Activated naive CD4-positive, alpha-beta T cell treated with anti-CD3 and anti-CD28 coated beads, Interleukin-2, amount 10 ng/mL, durations not matched to agents 7 days and 5 days (primary cell): ENCODE results near the gene GLYATL1B.
"Not testable (repeated sequence)": the region's sequence is repeated elsewhere in the genome, so short reads cannot be mapped to it uniquely, and the experiment has no call there.

ENCODE experiments used
- CTCF ChIA-PET: fragments of 350-600 bp; sonication (Branson Sonifier 250); formaldehyde crosslinking; loops from one replicate; lab custom pipeline; 2021; ENCODE audit warnings: antibody characterized with exemption; lab: Charles Lee
- DNase-seq: peaks from one replicate; pipeline ENCODE4 v3.0.0-alpha.2; 2020
- H3K27ac Mint-ChIP-seq: one replicate; pipeline ENCODE4 v1.8.0; 2021; ENCODE audit warnings: mild to moderate bottlenecking, moderate library complexity, mixed read lengths
- H3K27me3 Mint-ChIP-seq: one replicate; pipeline ENCODE4 v1.8.0; 2021; ENCODE audit warnings: mild to moderate bottlenecking, mixed read lengths
- H3K36me3 Mint-ChIP-seq: one replicate; pipeline ENCODE4 v1.8.0; 2021; ENCODE audit warnings: mixed read lengths
- H3K4me1 Mint-ChIP-seq: one replicate; pipeline ENCODE4 v1.8.0; 2021; ENCODE audit warnings: mixed read lengths
- H3K4me3 Mint-ChIP-seq: one replicate; pipeline ENCODE4 v1.8.0; 2021; ENCODE audit warnings: mild to moderate bottlenecking, moderate library complexity, mixed read lengths
- H3K9me3 Mint-ChIP-seq: one replicate; pipeline ENCODE4 v1.8.0; 2021; ENCODE audit warnings: mixed read lengths

Gene GLYATL1B

GRCh38 chr11:59112494-59112893 is 26.4 kb downstream of the GLYATL1B start:
- Mint-ChIP-seq H3K27ac (no peak overlapping the region), H3K4me1 (peaks cover 49% of the 10 kb centered on the region), H3K4me3 (no peak overlapping the region), H3K9me3 (peaks cover 13% of the 10 kb centered on the region), H3K36me3 (peaks cover 85% of the 10 kb centered on the region), H3K27me3 (no peaks in the 10 kb centered on the region)
- CTCF ChIA-PET, result no interaction called here
- DNase-seq, result no peak

- peaks cover 29% of the 10 kb centered on the region for H3K9me3 Mint-ChIP-seq
- no peak overlapping the region for H3K27ac Mint-ChIP-seq
- H3K36me3 Mint-ChIP-seq, result peaks cover 92% of the 10 kb centered on the region
- H3K27me3 Mint-ChIP-seq, result no peaks in the 10 kb centered on the region
- peaks cover 31% of the 10 kb centered on the region for H3K4me1 Mint-ChIP-seq
- DNase-seq, result no peak
- no peak overlapping the region for H3K4me3 Mint-ChIP-seq
- CTCF ChIA-PET, result interaction anchor here (1.3 kb wide), 1 partner anchor 21 kb away, joined by 5 read pairs; no protein-coding TSS in a partner anchor
These were observed 28.2 kb downstream of the GLYATL1B start for GRCh38 chr11:59114344-59114743.

- CTCF ChIA-PET, result no interaction called here
- Mint-ChIP-seq H3K4me3 (no peak overlapping the region), H3K9me3 (peaks cover 29% of the 10 kb centered on the region), H3K4me1 (peaks cover 20% of the 10 kb centered on the region), H3K27ac (no peak overlapping the region), H3K36me3 (peaks cover 90% of the 10 kb centered on the region), H3K27me3 (no peaks in the 10 kb centered on the region)
- no peak for DNase-seq
These were observed 29.4 kb downstream of the GLYATL1B start for GRCh38 chr11:59115553-59115952.

GRCh38 chr11:59117774-59118173 is 31.7 kb downstream of the GLYATL1B start:
- DNase-seq, result no peak
- CTCF ChIA-PET, result no interaction called here
- no peaks in the 10 kb centered on the region for H3K27me3 Mint-ChIP-seq
- H3K9me3 Mint-ChIP-seq, result peaks cover 29% of the 10 kb centered on the region
- peaks cover 5% of the 10 kb centered on the region for H3K4me1 Mint-ChIP-seq
- H3K27ac Mint-ChIP-seq, result no peak overlapping the region
- H3K36me3 Mint-ChIP-seq, result peaks cover 86% of the 10 kb centered on the region
- no peak overlapping the region for H3K4me3 Mint-ChIP-seq

GRCh38 chr11:59119826-59120225 is 33.7 kb downstream of the GLYATL1B start:
- H3K4me1 Mint-ChIP-seq, result no peaks in the 10 kb centered on the region
- peaks cover 82% of the 10 kb centered on the region for H3K36me3 Mint-ChIP-seq
- CTCF ChIA-PET, result interaction anchor here (1.7 kb wide), 1 partner anchor 13 kb away, joined by 3 read pairs; no protein-coding TSS in a partner anchor
- H3K27ac Mint-ChIP-seq, result no peak overlapping the region
- H3K27me3 Mint-ChIP-seq, result no peaks in the 10 kb centered on the region
- no peak for DNase-seq
- H3K9me3 Mint-ChIP-seq, result peaks cover 40% of the 10 kb centered on the region
- H3K4me3 Mint-ChIP-seq, result no peak overlapping the region

- Mint-ChIP-seq H3K36me3 (peaks cover 45% of the 10 kb centered on the region), H3K9me3 (peaks cover 22% of the 10 kb centered on the region), H3K4me1 (peaks cover 17% of the 10 kb centered on the region), H3K4me3 (no peak overlapping the region), H3K27ac (no peak overlapping the region), H3K27me3 (no peaks in the 10 kb centered on the region)
- DNase-seq, result peak; percentile 92
- CTCF ChIA-PET, result interaction anchor here (0.7 to 3.2 kb wide), 21 partner anchors 8 to 425 kb away, joined by 3 to 31 read pairs (median 5); partner anchors contain the start of genes FAM111B and GLYATL1
These were observed 49.7 kb downstream of the GLYATL1B start for GRCh38 chr11:59135648-59136461.

- DNase-seq, H3K27ac Mint-ChIP-seq, H3K27me3 Mint-ChIP-seq, H3K4me3 Mint-ChIP-seq: not testable (repeated sequence)
- H3K36me3 Mint-ChIP-seq, result peaks cover 40% of the 10 kb centered on the region
- H3K9me3 Mint-ChIP-seq, result peaks cover 16% of the 10 kb centered on the region
- H3K4me1 Mint-ChIP-seq, result peaks cover 24% of the 10 kb centered on the region
- CTCF ChIA-PET, result interaction anchor here (1.1 to 3.2 kb wide), 17 partner anchors 8 to 424 kb away, joined by 3 to 31 read pairs (median 6); partner anchors contain the start of genes FAM111B and GLYATL1
These were observed 50.4 kb downstream of the GLYATL1B start for GRCh38 chr11:59136551-59136950.

- H3K27ac Mint-ChIP-seq, result no peak overlapping the region
- no peak for DNase-seq
- H3K4me1 Mint-ChIP-seq, result peaks cover 30% of the 10 kb centered on the region
- H3K9me3 Mint-ChIP-seq, result peaks cover 10% of the 10 kb centered on the region
- H3K36me3 Mint-ChIP-seq, result peaks cover 33% of the 10 kb centered on the region
- H3K4me3 Mint-ChIP-seq, result no peak overlapping the region
- CTCF ChIA-PET, result interaction anchor here (0.6 to 3.2 kb wide), 2 partner anchors 14 to 20 kb away, joined by 3 to 31 read pairs; no protein-coding TSS in a partner anchor
- no peaks in the 10 kb centered on the region for H3K27me3 Mint-ChIP-seq
These were observed 51.1 kb downstream of the GLYATL1B start for GRCh38 chr11:59137190-59137589.

GRCh38 chr11:59138643-59139042 is 52.5 kb downstream of the GLYATL1B start:
- no peak for DNase-seq
- Mint-ChIP-seq H3K27ac (no peak overlapping the region), H3K36me3 (peaks cover 20% of the 10 kb centered on the region), H3K9me3 (no peaks in the 10 kb centered on the region), H3K4me3 (no peak overlapping the region), H3K4me1 (peaks cover 40% of the 10 kb centered on the region), H3K27me3 (no peaks in the 10 kb centered on the region)
- CTCF ChIA-PET, result interaction anchor here (0.8 to 1.0 kb wide), 2 partner anchors 19 to 80 kb away, joined by 3 to 4 read pairs; no protein-coding TSS in a partner anchor

- peak overlapping the region; percentile 90 for H3K4me3 Mint-ChIP-seq
- CTCF ChIA-PET, result interaction anchor here (1.2 to 9.6 kb wide), 2 partner anchors 15 to 45 kb away, joined by 3 to 113 read pairs; no protein-coding TSS in a partner anchor
- peaks cover 49% of the 10 kb centered on the region for H3K4me1 Mint-ChIP-seq
- H3K9me3 Mint-ChIP-seq, result no peaks in the 10 kb centered on the region
- peaks cover 17% of the 10 kb centered on the region for H3K36me3 Mint-ChIP-seq
- no peaks in the 10 kb centered on the region for H3K27me3 Mint-ChIP-seq
- peak overlapping the region; percentile 97 for H3K27ac Mint-ChIP-seq
- DNase-seq, result no peak
These were observed 55.1 kb downstream of the GLYATL1B start for GRCh38 chr11:59141191-59141590.

GRCh38 chr11:59141673-59142460 is 55.8 kb downstream of the GLYATL1B start:
- Mint-ChIP-seq H3K36me3 (peaks cover 24% of the 10 kb centered on the region), H3K27me3 (no peaks in the 10 kb centered on the region), H3K4me3 (peak overlapping the region; percentile 90), H3K4me1 (peaks cover 54% of the 10 kb centered on the region), H3K9me3 (no peaks in the 10 kb centered on the region), H3K27ac (peak overlapping the region; percentile 97)
- CTCF ChIA-PET, result interaction anchor here (1.0 to 9.6 kb wide), 7 partner anchors 11 to 46 kb away, joined by 3 to 113 read pairs (median 4); partner anchors contain the start of genes DTX4 and FAM111B
- no peak for DNase-seq

GRCh38 chr11:59142530-59143507 is 56.7 kb downstream of the GLYATL1B start, which contains the start of gene FAM111A:
FAM111A (plus strand) TSS chr11:59142856; CDS start chr11:59148873, 6,017 bp downstream.
- Mint-ChIP-seq H3K9me3 (no peaks in the 10 kb centered on the region), H3K4me1 (peaks cover 64% of the 10 kb centered on the region), H3K27me3 (no peaks in the 10 kb centered on the region), H3K36me3 (peaks cover 29% of the 10 kb centered on the region), H3K27ac (peak within 1 kb of the TSS; percentile 97), H3K4me3 (peak within 1 kb of the TSS; percentile 90)
- CTCF ChIA-PET, result interaction anchor here (1.0 to 9.6 kb wide), 7 partner anchors 10 to 84 kb away, joined by 3 to 113 read pairs (median 4); partner anchors contain the start of genes DTX4 and FAM111B
- DNase-seq, result peak; percentile 96

GRCh38 chr11:59144096-59144495 is 58.0 kb downstream of the GLYATL1B start:
- peaks cover 39% of the 10 kb centered on the region for H3K36me3 Mint-ChIP-seq

More at GRCh38 chr11:59144096-59144495, 58.0 kb downstream of the GLYATL1B start:
- CTCF ChIA-PET, result interaction anchor here (1.0 to 9.6 kb wide), 7 partner anchors 9 to 86 kb away, joined by 3 to 113 read pairs (median 4); no protein-coding TSS in a partner anchor
- Mint-ChIP-seq H3K4me1 (peaks cover 76% of the 10 kb centered on the region), H3K9me3 (no peaks in the 10 kb centered on the region), H3K27ac (peak overlapping the region; percentile 97), H3K4me3 (peak overlapping the region; percentile 90), H3K27me3 (no peaks in the 10 kb centered on the region)
- no peak for DNase-seq
